Parathyroid adenoma (tissue), 2 donors: Measurements from ENCODE around the gene TMEM174.
"Not testable (repeated sequence)": the region's sequence is repeated elsewhere in the genome, so short reads cannot be mapped to it uniquely, and the experiment has no call there.

Experiments
- H2AFZ ChIP-seq: fragments of 300-600 bp; sonication (generic); one replicate; pipeline ENCODE4 v1.7.0; 2017; ENCODE audit warnings: antibody characterized with exemption, mild to moderate bottlenecking
- H3K27ac ChIP-seq: fragments of 300-600 bp; sonication (generic); one replicate; pipeline ENCODE4 v1.7.0; 2017
- H3K27me3 ChIP-seq: fragments of 300-600 bp; sonication (generic); one replicate; pipeline ENCODE4 v1.7.0; 2017; ENCODE audit warnings: low read length; ENCODE audit not compliant: control insufficient read depth, insufficient read depth
- H3K36me3 ChIP-seq: fragments of 300-600 bp; sonication (generic); one replicate; pipeline ENCODE4 v1.7.0; 2017; ENCODE audit warnings: low read length; ENCODE audit not compliant: control insufficient read depth, insufficient read depth
- H3K4me1 ChIP-seq: fragments of 300-600 bp; sonication (generic); one replicate; pipeline ENCODE4 v1.7.0; 2017; ENCODE audit warnings: control low read depth
- H3K4me2 ChIP-seq: fragments of 300-600 bp; sonication (generic); one replicate; pipeline ENCODE4 v1.7.0; 2017; ENCODE audit warnings: low read length
- H3K4me3 ChIP-seq: fragments of 300-600 bp; sonication (generic); one replicate; pipeline ENCODE4 v1.7.0; 2017; ENCODE audit warnings: low read depth, low read length
- H3K79me2 ChIP-seq: fragments of 300-600 bp; sonication (generic); one replicate; pipeline ENCODE4 v1.7.0; 2017; ENCODE audit warnings: control low read depth
- H3K9ac ChIP-seq: fragments of 300-600 bp; sonication (generic); one replicate; pipeline ENCODE4 v1.7.0; 2017; ENCODE audit warnings: mild to moderate bottlenecking
- H3K9me3 ChIP-seq: fragments of 300-600 bp; sonication (generic); one replicate; pipeline ENCODE4 v1.7.0; 2017; ENCODE audit warnings: low read length; ENCODE audit not compliant: control insufficient read depth
- TF ChIP-seq, protein P1 (sequence below): fragments of 300-600 bp; sonication (generic); IDR thresholded peaks from one replicate; pipeline ENCODE4 v1.7.0; 2017; ENCODE audit warnings: antibody characterized with exemption, mild to moderate bottlenecking
- donor health status: primary hyperparathyroidism.

The TMEM174 gene

DNA sequence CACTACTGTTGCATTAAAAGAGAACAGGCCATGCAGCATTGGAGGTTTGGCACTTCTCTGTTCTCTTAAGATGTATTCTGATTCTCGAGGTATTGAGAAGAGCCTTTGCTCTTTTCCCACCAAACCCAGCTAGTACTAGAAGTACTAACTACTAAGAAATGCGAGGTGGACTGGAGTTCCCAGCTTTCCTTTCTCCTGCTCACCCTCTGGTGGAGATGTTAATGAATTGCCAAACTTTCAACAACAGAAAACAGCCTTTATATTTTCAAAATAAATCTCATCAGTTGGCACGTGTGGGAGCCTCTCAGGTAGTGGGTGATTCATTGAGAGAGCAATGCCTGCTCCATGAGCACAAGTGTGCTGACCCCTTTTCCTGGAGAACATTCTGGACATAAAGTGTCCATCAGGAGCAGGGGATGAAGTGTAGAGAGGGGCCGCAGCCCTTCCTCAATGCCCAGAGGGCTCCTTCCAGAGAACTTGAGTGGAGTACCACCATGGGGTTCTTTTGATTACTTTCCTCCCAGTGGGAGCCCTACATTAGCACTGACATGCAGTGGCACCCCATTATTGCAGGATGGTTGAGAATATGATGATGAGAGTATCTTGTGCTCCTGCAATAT is 45.7 kb downstream of the TMEM174 start:
- H3K27me3 ChIP-seq, result peaks cover 5% of the 10 kb centered on the region
- no peaks in the 10 kb centered on the region for H3K9me3 ChIP-seq
- no peak overlapping the region for H2AFZ ChIP-seq
- no peak overlapping the region for H3K4me2 ChIP-seq
- no peak overlapping the region for H3K27ac ChIP-seq
- no peak overlapping the region for H3K4me3 ChIP-seq
- no peaks in the 10 kb centered on the region for H3K79me2 ChIP-seq
- TF ChIP-seq, protein P1, sequence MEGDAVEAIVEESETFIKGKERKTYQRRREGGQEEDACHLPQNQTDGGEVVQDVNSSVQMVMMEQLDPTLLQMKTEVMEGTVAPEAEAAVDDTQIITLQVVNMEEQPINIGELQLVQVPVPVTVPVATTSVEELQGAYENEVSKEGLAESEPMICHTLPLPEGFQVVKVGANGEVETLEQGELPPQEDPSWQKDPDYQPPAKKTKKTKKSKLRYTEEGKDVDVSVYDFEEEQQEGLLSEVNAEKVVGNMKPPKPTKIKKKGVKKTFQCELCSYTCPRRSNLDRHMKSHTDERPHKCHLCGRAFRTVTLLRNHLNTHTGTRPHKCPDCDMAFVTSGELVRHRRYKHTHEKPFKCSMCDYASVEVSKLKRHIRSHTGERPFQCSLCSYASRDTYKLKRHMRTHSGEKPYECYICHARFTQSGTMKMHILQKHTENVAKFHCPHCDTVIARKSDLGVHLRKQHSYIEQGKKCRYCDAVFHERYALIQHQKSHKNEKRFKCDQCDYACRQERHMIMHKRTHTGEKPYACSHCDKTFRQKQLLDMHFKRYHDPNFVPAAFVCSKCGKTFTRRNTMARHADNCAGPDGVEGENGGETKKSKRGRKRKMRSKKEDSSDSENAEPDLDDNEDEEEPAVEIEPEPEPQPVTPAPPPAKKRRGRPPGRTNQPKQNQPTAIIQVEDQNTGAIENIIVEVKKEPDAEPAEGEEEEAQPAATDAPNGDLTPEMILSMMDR, result no peak
- H3K9ac ChIP-seq, result no peak overlapping the region
- H3K36me3 ChIP-seq, result no peaks in the 10 kb centered on the region
- H3K4me1 ChIP-seq, result no peaks in the 10 kb centered on the region

DNA sequence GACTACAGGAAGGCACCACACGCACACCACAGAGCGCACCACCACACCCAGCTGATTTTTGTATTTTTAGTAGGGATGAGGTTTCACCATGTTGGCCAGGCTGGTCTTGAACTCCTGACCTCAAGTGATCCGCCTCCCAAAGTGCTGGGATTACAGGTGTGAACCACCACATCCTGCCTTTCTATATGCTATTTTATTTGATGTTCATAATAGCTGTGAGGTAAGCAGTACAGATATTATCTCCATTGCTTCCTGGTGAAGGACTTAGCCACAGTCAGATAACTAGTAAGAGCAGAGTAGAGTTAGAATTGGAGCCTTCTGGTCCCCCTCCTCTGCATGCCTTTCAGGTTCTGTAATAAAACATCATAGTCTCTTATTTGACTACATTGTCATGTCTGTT is 46.3 kb downstream of the TMEM174 start:
- H3K4me2 ChIP-seq, H3K27me3 ChIP-seq, H3K4me3 ChIP-seq, H3K79me2 ChIP-seq, H2AFZ ChIP-seq, H3K4me1 ChIP-seq, H3K27ac ChIP-seq, H3K36me3 ChIP-seq, H3K9ac ChIP-seq, H3K9me3 ChIP-seq: not testable (repeated sequence)

DNA sequence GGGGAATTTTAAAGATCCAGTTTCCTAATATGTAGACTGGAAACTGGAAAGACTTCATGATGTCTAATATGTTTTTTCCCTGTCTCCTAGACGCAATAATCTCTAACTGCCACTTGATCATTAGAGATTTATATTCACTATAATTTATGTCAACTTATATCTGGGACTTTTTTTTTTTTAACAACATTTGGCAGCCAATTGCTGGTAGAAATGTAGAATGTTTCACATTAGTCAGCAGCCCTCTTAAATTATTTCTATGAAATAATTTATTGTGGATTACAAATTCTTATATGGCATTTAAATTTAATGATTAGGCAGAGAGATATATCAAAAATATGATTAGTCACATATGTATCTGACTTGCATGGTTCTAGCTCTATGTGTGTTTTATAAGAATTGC is 48.2 kb downstream of the TMEM174 start:
- no peaks in the 10 kb centered on the region for H3K4me1 ChIP-seq
- no peaks in the 10 kb centered on the region for H3K27me3 ChIP-seq
- H3K27ac ChIP-seq, result no peak overlapping the region
- H3K9ac ChIP-seq, result no peak overlapping the region
- TF ChIP-seq, protein P1, result no peak
- no peak overlapping the region for H3K4me3 ChIP-seq
- H3K4me2 ChIP-seq, result no peak overlapping the region
- H3K36me3 ChIP-seq, result no peaks in the 10 kb centered on the region
- H3K9me3 ChIP-seq, result no peaks in the 10 kb centered on the region
- no peaks in the 10 kb centered on the region for H3K79me2 ChIP-seq
- H2AFZ ChIP-seq, result no peak overlapping the region

DNA sequence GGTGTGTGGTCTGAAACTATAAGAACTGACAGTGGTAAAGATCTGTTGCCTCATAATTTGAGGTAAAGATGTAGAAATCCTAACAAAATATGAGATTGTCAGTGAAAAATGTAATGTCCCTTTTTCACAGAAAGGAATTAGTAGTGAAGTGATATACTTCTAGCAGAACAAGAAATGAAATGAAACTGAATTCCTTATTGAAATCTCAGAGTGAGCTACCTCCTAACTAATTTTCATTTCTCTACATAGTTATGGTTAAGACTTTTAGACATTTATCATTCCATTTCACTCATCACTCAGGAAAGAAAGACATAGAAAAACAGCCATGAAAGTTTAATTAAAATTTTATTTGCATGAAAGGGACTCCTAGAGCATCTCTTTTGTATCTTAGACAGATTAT is 48.7 kb downstream of the TMEM174 start:
- Histone ChIP-seq H3K4me2 (no peak overlapping the region), H3K79me2 (no peaks in the 10 kb centered on the region), H3K4me1 (no peaks in the 10 kb centered on the region), H2AFZ (no peak overlapping the region), H3K27ac (no peak overlapping the region), H3K27me3 (no peaks in the 10 kb centered on the region), H3K4me3 (no peak overlapping the region), H3K9me3 (no peaks in the 10 kb centered on the region), H3K36me3 (no peaks in the 10 kb centered on the region), H3K9ac (no peak overlapping the region)
- TF ChIP-seq, protein P1, result no peak

DNA sequence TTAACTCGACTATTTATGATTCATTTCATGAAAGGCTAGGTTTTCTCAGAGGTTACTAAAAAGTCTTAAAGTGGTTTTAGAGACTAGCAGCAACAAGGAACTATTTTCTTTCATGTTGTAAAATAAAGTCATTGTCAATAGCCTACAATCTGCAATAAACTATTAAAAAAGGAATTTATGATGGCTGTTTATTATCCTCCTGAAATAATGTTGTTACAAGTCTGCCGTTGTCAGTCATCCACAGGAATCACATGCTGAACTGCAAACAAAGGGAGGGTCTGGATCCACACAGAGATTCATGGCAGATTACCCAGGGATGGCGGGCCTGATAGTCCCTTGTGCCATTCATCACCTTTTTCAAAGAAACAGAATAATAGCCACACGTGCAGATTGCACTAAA is 49.2 kb downstream of the TMEM174 start:
- no peak overlapping the region for H2AFZ ChIP-seq
- no peak overlapping the region for H3K9ac ChIP-seq
- H3K27me3 ChIP-seq, result no peaks in the 10 kb centered on the region

More for the DNA sequence above, 49.2 kb downstream of the TMEM174 start:
- H3K27ac ChIP-seq, result no peak overlapping the region
- H3K36me3 ChIP-seq, result no peaks in the 10 kb centered on the region
- TF ChIP-seq, protein P1, result no peak
- H3K4me2 ChIP-seq, result no peak overlapping the region
- H3K4me3 ChIP-seq, result no peak overlapping the region
- no peaks in the 10 kb centered on the region for H3K9me3 ChIP-seq
- no peaks in the 10 kb centered on the region for H3K4me1 ChIP-seq
- no peaks in the 10 kb centered on the region for H3K79me2 ChIP-seq
